GM21825 (cell line): ENCODE data around the gene CDH22.

Experiments used
- ATAC-seq: cut with Tn5 transposase; IDR thresholded peaks from one replicate; pipeline ENCODE4 v1.9.1; 2021; ENCODE audit warnings: mild to moderate bottlenecking, moderate library complexity; ENCODE audit not compliant: unreplicated experiment

The CDH22 gene

GRCh38 chr20:46174469-46175126 is 133.7 kb downstream of the CDH22 start:
- no peak for ATAC-seq

- no peak for ATAC-seq
Measured at GRCh38 chr20:46173652-46174468, 134.4 kb downstream of the CDH22 start.

- no peak for ATAC-seq
Measured at GRCh38 chr20:46172961-46173536, 135.2 kb downstream of the CDH22 start.

GRCh38 chr20:46172455-46172854 is 135.8 kb downstream of the CDH22 start:
- ATAC-seq = no peak

GRCh38 chr20:46171909-46172308 is 136.4 kb downstream of the CDH22 start:
- ATAC-seq = no peak

GRCh38 chr20:46171476-46171875 is 136.8 kb downstream of the CDH22 start:
- no peak for ATAC-seq

GRCh38 chr20:46169245-46170171 is 138.8 kb downstream of the CDH22 start:
- ATAC-seq = no peak

GRCh38 chr20:46168438-46168837 is 139.9 kb downstream of the CDH22 start:
- ATAC-seq = no peak

GRCh38 chr20:46167080-46167479 is 141.2 kb downstream of the CDH22 start:
- ATAC-seq = no peak

GRCh38 chr20:46164254-46164653 is 144.0 kb downstream of the CDH22 start:
- ATAC-seq = no peak

- ATAC-seq = no peak
Measured at GRCh38 chr20:46161921-46162320, 146.4 kb downstream of the CDH22 start.

- ATAC-seq = no peak
Measured at GRCh38 chr20:46160661-46161060, 147.6 kb downstream of the CDH22 start.

- no peak for ATAC-seq
Measured at GRCh38 chr20:46159101-46159897, 149.0 kb downstream of the CDH22 start.

- ATAC-seq = no peak
Measured at GRCh38 chr20:46158476-46158987, 149.8 kb downstream of the CDH22 start.

- no peak for ATAC-seq
Measured at GRCh38 chr20:46157625-46158024, 150.7 kb downstream of the CDH22 start.

GRCh38 chr20:46157076-46157592 is 151.2 kb downstream of the CDH22 start:
- no peak for ATAC-seq

- no peak for ATAC-seq
Measured at GRCh38 chr20:46156065-46156464, 152.2 kb downstream of the CDH22 start.

- ATAC-seq = no peak
Measured at GRCh38 chr20:46154796-46155195, 153.5 kb downstream of the CDH22 start.

GRCh38 chr20:46154305-46154704 is 154.0 kb downstream of the CDH22 start:
- ATAC-seq = no peak
